ENCODE data around the gene VWA8. TPM values are rescaled to one million over a fixed set of nuclear protein-coding genes. Genes with fewer than 3 reads are reported as not detected.

Gene VWA8
- total and polyA plus RNA-seq, 2 of the 13 experiments (the other 11 are each of a cell fraction or from before 2014, with no cell fraction given), result 9.1 to 17.3 TPM

DNA sequence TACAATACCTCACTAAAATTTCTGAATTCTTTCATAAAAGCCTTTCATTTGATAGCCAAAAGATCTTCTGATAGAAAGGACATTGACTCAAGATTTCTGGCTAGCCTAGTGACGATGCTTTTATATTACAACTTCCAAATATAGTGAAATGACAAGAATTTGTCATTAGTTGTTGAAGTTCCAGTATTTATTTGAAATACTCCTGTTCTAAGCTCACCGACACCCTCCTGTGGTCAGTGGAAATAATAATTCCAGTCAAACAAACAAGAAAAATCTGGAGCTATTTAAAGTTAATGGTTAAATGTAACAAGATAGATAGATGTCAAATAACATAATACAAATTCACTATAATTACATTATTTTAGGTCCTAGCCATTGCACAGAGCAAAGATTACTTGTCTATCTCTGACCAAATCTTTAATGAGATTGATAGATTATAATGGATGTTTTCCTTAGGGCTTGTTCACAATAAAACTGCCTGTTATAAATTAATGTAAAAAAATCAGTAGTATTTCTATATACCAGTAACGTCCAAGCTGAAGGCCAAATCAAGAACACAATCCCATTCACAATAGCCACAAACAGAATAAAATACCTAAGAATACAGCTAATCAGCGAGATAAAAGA, 308.1 kb downstream of the VWA8 start:
- intact Hi-C loops (cut with micrococcal nuclease; ENCODE audit: unreplicated experiment) (loop anchor here (1.0 to 5.0 kb wide), 6 partner anchors 56 to 578 kb away; partner anchors contain the start of gene RGCC), in situ Hi-C loops (cut with HindIII; ENCODE audit: extremely low pct_ligation_motif_present, low pct_unique_long_range_greater_than_20kb) (loop anchor here (5.0 kb wide), 1 partner anchor 241 kb away; no protein-coding TSS in a partner anchor)
- Histone ChIP-seq H3K27ac (ENCODE audit: extremely low read length, insufficient read depth, low read length) (no peak overlapping the region), H3K9me3 (ENCODE audit: low read length) (no peaks in the 10 kb centered on the region), H3K9ac (ENCODE audit: insufficient read depth, low read depth, low read length) (no peak overlapping the region), H3K79me2 (ENCODE audit: insufficient read depth, low read length) (no peaks in the 10 kb centered on the region), H3K4me1 (ENCODE audit: insufficient read depth, low read length) (peaks cover 46% of the 10 kb centered on the region), H3K4me2 (ENCODE audit: low read depth, low read length) (no peak overlapping the region), H4K20me1 (ENCODE audit: insufficient read depth, low read length) (no peaks in the 10 kb centered on the region), H3K27me3 (ENCODE audit: control insufficient read depth in 1 of 2, insufficient read depth in 2 of 2, low read length in 2 of 2) (no peaks in the 10 kb centered on the region), H3K36me3 (replicated peaks in 1 of 2; ENCODE audit: control insufficient read depth in 1 of 2, insufficient read depth in 2 of 2, low read length in 2 of 2) (no peaks in the 10 kb centered on the region), H3K4me3 (replicated peaks in 1 of 3; ENCODE audit: insufficient read depth in 1 of 3, low read depth in 2 of 3, low read length in 3 of 3) (no peak overlapping the region), H2AFZ (ENCODE audit: low read length) (no peak overlapping the region)
- ChIA-PET CTCF (ENCODE audit: low intra/inter-chr PET ratio, low total read pairs) (interaction anchor here (1.1 to 2.2 kb wide), 4 partner anchors 194 to 300 kb away, joined by 3 to 10 read pairs (median 6); no protein-coding TSS in a partner anchor), POLR2A (interaction anchor here (0.9 to 1.1 kb wide), 2 partner anchors 46 to 593 kb away, joined by 3 read pairs; no protein-coding TSS in a partner anchor)
- ATAC-seq (no peak), FAIRE-seq (peak; percentile 23), DNase-seq (ENCODE audit: low spot score) (peak; percentile 62)
- WGBS (ENCODE audit: low lambda C conversion rate), result 41% methylated on average over 4 of the region's 4 CpGs
- BruUV-seq (replicated peaks), result no TSS peak
- TF ChIP-seq TEAD2 (CRISPR knock-in tag; IDR thresholded peaks at IDR 0.05), result no peak
- 0 out of 2 replicates have a peak, but pooled peaks have one; percentile 17 for TF ChIP-seq FOXA3 (CRISPR knock-in tag; IDR thresholded peaks at IDR 0.05)
- no peak for TF ChIP-seq ZSCAN29 (CRISPR knock-in tag; conservative IDR thresholded peaks at IDR 0.05)
- TF ChIP-seq FOSL1 (CRISPR knock-in tag; IDR thresholded peaks at IDR 0.05; ENCODE audit: borderline replicate concordance), result no peak
- TF ChIP-seq HCFC1 (IDR thresholded peaks at IDR 0.05; ENCODE audit: low read depth, low read length), result no peak
- TF ChIP-seq ZEB1 (IDR thresholded peaks at IDR 0.05; ENCODE audit: insufficient replicate concordance, low read depth), result no peak
- TF ChIP-seq ZSCAN9 (CRISPR knock-in tag; IDR thresholded peaks at IDR 0.05; ENCODE audit: borderline replicate concordance), result 0 out of 2 replicates have a peak, but pooled peaks have one; percentile 36
- no peak for TF ChIP-seq ZNF235 (CRISPR knock-in tag; IDR thresholded peaks at IDR 0.05; ENCODE audit: borderline replicate concordance)
- TF ChIP-seq STAG1 (CRISPR knock-in tag; IDR thresholded peaks at IDR 0.05), result peak; percentile 91
- TF ChIP-seq MLLT10 (CRISPR knock-in tag; IDR thresholded peaks at IDR 0.05), result no peak
- TF ChIP-seq, protein P1, sequence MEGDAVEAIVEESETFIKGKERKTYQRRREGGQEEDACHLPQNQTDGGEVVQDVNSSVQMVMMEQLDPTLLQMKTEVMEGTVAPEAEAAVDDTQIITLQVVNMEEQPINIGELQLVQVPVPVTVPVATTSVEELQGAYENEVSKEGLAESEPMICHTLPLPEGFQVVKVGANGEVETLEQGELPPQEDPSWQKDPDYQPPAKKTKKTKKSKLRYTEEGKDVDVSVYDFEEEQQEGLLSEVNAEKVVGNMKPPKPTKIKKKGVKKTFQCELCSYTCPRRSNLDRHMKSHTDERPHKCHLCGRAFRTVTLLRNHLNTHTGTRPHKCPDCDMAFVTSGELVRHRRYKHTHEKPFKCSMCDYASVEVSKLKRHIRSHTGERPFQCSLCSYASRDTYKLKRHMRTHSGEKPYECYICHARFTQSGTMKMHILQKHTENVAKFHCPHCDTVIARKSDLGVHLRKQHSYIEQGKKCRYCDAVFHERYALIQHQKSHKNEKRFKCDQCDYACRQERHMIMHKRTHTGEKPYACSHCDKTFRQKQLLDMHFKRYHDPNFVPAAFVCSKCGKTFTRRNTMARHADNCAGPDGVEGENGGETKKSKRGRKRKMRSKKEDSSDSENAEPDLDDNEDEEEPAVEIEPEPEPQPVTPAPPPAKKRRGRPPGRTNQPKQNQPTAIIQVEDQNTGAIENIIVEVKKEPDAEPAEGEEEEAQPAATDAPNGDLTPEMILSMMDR (CRISPR knock-in tag; IDR thresholded peaks at IDR 0.05), result peak; percentile 69
- no peak for TF ChIP-seq ZNF83 (CRISPR knock-in tag; IDR thresholded peaks at IDR 0.05; ENCODE audit: borderline replicate concordance)
- TF ChIP-seq KAT8 (CRISPR knock-in tag; IDR thresholded peaks at IDR 0.05), result no peak
- TF ChIP-seq, protein P2, sequence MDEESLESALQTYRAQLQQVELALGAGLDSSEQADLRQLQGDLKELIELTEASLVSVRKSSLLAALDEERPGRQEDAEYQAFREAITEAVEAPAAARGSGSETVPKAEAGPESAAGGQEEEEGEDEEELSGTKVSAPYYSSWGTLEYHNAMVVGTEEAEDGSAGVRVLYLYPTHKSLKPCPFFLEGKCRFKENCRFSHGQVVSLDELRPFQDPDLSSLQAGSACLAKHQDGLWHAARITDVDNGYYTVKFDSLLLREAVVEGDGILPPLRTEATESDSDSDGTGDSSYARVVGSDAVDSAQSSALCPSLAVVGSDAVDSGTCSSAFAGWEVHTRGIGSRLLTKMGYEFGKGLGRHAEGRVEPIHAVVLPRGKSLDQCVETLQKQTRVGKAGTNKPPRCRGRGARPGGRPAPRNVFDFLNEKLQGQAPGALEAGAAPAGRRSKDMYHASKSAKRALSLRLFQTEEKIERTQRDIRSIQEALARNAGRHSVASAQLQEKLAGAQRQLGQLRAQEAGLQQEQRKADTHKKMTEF (CRISPR knock-in tag; IDR thresholded peaks at IDR 0.05), result no peak
- TF ChIP-seq RAD21 (CRISPR knock-in tag; IDR thresholded peaks at IDR 0.05), result peak; percentile 73
- no peak for TF ChIP-seq ZNF772 (CRISPR knock-in tag; IDR thresholded peaks at IDR 0.05)
- no peak for TF ChIP-seq KMT2B (CRISPR knock-in tag; IDR thresholded peaks at IDR 0.05)
- peak; percentile 95 for TF ChIP-seq SMC3 (IDR thresholded peaks at IDR 0.05; ENCODE audit: low read length)
- TF ChIP-seq, protein P3, sequence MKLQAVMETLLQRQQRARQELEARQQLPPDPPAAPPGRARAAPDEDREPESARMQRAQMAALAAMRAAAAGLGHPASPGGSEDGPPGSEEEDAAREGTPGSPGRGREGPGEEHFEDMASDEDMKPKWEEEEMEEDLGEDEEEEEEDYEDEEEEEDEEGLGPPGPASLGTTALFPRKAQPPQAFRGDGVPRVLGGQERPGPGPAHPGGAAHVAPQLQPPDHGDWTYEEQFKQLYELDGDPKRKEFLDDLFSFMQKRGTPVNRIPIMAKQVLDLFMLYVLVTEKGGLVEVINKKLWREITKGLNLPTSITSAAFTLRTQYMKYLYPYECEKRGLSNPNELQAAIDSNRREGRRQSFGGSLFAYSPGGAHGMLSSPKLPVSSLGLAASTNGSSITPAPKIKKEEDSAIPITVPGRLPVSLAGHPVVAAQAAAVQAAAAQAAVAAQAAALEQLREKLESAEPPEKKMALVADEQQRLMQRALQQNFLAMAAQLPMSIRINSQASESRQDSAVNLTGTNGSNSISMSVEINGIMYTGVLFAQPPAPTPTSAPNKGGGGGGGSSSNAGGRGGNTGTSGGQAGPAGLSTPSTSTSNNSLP (IDR thresholded peaks at IDR 0.05; ENCODE audit: low read depth, low read length), result peak; percentile 63; the same call in 1 of the 2 replicates
- TF ChIP-seq ZNF614 (CRISPR knock-in tag; IDR thresholded peaks at IDR 0.05; ENCODE audit: borderline replicate concordance), result no peak
- no peak for TF ChIP-seq PAX8 (CRISPR knock-in tag; IDR thresholded peaks at IDR 0.05; ENCODE audit: borderline replicate concordance)
- TF ChIP-seq ISX (CRISPR knock-in tag; conservative IDR thresholded peaks at IDR 0.05), result no peak
